NOMO-1 (cell line): ENCODE measurements around the gene MRGPRF.
A peak's percentile ranks its signal among the peaks of the same experiment; 100 is the strongest.

Experiments
- DNase-seq, 2 experiments: peaks; one replicate each; lab custom pipeline; 2025; ENCODE audit not compliant: unreplicated experiment in 2 of 2; lab: John Stamatoyannopoulos, UW

MRGPRF gene

DNA sequence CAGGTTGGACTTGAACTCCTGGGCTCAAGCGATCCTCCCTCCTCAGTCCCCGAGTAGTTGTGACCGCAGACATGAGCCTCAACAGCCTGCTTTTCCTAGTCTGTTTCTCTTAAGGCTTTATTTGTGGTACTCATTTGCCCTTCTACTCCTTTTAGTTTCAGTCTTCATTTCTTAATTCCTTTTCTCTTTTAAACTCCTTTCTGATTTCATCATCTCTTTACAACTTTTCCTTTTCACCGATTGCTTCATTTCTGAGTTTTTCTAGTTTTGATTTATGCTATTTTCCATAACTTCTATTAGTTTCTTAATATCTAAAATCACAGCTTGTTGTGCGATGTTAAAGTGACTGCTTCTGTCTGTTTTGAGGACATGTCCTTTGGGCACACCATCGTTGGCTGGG lies 17.3 kb upstream of the MRGPRF start:
- DNase-seq = peak in 1 of 2 experiments; percentile 66

DNA sequence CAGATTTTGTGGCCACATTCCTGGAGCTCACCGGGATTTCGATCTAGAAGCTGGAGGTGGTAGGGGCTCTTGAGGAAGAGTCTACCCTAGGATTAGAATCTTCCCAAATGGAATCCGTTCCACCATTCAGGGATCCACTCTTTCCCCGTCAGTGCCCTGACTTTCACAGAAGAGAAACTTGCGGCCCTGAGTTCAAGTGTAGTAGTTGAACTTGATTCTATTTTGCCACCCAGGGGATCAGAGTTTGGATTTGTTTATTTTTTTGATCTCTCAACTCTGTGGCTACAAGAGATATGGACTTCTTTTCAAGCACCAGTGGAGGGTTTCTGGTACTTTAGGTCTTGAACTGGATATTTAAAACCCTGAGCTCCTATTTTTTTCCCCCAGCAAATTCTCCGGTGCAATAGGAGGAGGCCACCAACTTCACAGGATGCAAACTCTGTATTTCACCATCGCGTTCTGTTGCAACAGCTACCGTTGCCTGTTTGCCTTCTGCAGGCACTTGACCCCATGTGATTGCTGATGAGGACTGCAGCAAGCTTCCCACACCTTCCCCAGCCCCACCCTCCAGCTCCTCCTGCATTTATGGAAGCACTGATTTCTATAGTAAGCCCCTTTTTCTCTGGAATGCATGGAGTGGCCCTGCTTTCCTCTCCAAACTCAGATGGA lies 14.8 kb upstream of the MRGPRF start:
- peak; percentile 65 to 70 for DNase-seq

DNA sequence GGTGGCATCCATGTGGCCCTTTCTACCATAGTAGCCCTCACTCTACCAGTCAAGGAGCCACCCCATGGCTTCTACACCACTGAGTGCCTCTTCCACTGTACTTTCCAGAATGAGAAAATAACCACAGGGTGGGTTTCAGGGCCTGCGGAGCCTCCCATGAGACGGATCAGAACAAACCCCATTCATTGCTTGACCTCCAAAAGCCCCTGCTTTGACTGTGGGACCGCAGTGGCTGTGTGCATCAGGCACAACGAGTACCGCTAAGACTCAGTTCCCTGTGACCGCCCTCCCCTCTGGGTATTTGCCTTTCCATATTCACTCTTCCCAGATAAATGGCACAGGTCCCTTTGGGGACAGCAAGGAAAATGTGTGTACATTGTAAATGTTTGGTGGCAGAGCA lies 11.5 kb upstream of the MRGPRF start:
- no peak for DNase-seq

DNA sequence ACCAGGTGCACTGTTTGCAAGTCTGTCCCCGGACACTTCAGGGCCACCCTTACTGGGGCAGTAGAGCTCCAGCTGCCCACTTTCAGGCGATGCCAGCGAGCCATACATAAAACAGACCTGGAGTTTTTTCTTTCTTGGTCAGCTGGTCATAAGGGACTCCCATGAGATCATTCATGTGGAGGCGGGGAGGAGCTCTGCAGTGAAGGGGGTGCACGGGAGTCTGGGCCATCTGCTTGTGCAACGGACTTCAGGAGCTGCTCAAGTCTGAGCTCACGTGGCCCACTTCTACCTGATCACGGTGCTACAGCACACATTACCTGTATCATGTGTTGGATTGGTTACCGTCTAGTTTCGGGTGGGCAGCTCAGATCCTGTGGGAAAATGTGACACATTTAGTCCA lies 9.2 kb upstream of the MRGPRF start:
- no peak for DNase-seq

DNA sequence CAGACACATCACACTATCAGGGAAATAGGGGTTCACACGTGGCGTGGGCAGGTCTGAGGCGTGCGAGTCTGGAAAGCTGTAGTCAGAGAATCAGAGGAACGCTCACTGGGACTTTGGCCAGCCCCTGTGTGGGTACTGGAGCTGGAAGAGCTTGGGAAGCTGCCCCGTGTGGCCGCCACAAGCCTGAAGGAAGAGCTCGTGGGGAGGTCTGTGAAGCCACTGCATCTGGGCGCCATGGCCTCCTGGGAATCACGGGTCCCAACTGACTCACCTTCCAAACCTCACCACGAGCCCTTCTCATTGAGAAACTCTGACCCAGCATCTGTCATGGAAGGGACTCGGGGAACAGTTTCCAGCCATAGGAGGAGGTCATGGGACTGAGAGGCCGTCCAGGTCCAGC lies 5.9 kb upstream of the MRGPRF start:
- DNase-seq = no peak

DNA sequence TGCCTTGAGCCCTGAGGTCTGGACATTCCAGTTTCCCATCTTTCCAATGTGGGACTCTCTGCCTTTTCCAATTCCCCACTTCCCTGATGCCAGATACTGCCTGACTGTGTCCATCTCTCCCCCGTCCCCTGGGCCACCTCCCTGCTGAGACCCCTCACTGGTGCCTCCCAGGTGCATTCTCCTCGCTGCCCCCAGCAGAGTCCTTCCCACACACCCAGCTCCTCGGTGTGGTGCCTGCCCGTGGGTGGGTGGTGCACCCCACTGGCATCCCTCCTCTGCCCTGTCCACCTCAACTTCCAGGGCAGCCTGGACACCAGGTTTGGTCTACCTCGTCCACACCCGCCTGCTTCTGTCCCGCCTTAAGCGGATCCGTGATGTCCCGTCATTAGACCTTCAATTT lies 4.9 kb upstream of the MRGPRF start:
- DNase-seq = no peak

DNA sequence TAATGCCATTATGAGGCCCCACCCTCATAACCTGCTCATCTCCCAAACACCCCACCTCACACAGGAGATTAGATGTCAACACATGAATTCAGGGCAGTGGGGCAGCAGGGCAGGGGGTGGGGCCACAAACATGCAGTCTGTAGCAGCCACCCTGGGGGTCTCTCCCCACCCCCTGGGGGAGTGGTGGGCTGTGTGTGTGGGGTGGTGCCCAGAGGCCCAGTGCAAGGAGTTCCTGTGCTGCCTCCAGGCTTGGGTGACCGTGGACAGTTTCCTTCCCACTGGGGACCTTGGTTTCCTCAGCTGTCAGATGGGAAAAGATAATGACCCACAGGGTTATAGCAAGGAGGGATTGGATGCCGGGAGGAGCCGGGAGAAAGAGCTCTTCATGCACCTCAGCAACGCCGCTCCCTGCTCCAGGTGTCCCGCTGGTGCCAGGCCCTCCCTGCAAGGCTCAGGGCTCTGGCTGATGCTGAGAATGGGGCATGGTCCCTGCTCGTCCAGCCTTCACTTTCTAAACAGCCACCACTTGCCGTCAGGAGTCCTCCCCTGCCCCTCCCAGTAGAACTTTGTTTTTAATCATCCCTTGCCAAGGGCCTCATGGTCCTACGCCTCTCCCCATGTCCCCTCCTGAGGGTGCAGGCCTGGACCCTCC lies 2.0 kb upstream of the MRGPRF start:
- DNase-seq = no peak

DNA sequence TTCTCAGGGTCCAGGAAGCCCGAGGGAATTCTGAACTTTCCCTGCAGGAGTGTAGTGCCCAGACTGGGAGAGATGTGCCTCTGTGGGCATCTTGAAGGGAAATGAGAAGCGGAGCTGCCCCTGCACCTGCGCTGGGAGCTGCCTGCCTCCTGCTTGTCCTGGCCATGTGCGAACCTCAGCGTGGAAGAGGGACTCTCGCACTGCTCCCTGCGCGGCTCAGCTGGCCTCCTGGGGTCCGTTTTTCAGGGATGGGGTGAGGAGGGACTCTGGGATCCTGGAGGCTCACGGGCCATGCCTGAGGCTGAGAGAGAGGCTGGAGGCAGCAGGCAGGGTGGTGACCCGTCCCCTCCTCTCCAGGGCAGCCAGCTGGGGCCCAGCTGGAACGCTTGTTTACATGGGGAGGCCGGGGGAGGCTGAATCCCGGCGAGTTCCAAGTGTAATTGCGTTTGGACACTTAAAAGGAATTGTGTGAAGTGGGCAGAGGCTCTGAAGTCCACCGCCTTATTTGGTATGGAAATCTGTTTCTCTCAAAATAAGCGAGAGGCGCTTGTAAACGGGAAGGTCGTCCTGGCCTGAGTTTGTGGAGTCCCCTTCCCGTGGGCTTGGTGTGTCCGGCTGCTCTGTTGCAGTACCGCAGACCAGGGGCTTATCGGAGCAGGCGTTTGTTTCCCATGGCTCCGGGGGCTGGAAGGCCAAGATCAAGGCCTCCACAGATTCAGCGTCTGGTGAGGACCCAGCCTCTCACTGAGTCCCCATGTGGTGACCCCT lies 1.2 kb upstream of the MRGPRF start:
- no peak for DNase-seq

DNA sequence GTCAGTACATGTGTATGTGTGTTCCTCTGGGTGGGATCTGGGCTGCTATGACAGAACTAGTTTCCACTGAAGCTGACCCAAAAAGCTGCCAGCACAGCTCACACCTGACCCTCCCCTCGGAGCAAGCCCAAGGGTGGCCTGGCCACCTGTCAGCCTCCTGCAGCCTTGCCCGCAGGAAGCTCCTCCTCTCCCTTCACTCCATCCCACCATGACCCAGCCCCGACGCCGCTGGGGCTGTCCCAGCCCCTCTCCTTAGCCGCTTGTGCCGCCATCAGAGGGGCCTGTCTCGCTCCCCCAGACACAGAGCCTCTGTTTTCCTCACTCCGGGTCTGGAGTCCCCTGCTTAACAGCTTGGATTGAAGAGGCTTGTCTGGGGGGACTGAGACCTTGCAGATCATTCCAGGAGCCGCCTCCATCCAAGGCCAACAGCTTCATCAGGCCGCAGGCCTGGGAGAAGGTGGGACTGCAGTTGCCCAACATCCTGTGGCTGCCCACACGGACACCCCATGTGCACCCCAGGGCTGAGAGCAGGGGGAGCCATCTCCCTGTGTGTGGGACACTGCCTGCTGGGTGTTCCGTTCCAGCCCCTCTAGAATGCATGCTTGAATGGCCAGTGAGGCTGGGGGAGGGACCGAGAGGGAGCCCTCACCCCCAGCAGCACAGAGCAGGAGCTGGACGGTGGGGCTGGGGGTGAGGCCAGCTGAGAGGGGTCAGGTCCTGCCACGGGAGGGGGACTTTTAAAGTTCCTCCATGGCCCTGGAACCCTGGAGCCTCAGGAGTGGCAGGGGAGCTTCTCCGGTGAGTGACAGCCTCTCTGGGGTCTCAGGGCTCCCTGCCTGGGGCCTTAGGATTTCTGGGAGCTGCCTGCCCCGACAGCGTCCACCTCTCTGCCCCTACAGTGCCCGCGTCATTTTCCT lies 696 bp downstream of the MRGPRF start:
- DNase-seq = no peak

DNA sequence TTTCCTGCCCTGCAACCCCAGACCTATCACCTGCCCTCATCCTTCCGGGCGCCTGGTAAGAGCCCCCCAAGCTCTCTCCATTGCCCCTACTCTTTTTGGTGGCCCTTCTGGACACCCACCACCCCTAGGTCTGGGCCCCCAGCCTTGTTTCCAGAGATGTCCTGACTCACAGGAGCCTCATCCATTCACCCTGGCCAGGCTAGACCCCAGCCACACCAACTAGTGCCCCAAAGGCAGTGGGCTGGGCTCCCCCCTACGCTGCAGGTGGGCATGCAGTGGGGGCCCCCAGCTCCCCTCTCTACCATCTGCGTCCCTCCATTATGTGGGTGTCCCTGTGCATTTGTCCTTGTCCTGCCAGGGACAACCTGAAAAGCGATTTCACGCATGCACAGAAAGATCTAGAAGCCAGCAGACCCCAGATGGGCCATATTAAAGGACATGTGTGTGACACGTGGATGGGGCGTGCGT lies 1.4 kb downstream of the MRGPRF start:
- DNase-seq = no peak

DNA sequence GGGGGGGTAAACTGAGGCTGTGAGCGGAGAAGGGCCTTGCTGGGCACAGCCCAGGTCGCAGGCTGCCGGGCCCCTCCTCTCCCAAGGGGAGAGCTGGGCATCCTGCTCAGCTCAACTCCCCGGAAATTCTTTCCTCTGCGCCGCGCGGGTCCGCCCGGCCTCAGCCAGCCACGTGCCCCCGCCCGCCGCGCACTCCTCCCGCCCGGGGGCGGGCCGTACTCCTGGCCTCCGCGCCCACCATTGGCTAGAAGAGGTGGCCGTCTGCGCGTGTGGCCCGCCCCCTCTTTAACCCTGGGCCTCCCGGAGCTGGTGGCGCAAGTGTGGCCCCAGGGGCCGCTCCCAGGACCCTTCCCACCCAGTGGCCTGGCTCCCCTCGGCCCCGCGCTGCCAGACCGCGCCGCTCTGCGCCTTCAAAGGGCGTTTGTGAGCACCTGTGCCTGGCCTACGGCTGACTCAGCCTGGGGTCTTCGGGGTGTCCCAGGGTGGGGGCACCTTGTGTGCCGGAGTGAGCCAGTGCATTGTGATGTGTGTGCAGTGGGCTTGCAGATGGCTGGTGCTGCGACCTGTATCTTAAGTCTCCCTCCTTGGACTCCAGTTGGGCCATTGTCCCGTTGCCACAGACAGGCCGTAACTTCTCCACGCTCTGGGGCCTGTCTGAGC lies 2.0 kb downstream of the MRGPRF start:
- peak; percentile 10 to 42 for DNase-seq

DNA sequence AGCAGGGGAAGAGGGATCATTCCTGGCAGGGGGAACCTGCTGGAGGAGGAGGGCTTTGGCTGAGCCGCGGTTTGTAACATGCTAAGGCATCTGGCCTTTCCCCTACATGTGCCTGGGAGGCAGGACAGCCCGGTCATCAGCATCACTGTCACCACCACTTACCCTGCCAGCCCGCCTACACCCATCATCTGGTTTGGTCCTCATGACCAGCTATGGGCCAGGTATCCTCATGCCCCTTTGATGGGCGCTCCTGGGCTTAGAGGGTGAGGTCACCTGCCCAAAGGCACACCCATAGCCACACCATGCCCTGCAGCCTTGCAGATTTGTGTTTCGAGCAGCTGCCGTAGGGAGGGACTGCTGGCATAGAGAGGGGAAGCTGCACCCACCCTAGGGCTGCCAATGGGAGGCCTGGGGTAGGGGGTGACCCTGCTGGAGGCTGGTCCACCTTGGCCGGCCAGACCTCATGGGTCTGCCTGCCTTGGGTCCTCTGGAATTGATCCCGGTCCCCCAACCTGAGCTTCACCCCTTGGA lies 2.6 kb downstream of the MRGPRF start:
- no peak for DNase-seq

DNA sequence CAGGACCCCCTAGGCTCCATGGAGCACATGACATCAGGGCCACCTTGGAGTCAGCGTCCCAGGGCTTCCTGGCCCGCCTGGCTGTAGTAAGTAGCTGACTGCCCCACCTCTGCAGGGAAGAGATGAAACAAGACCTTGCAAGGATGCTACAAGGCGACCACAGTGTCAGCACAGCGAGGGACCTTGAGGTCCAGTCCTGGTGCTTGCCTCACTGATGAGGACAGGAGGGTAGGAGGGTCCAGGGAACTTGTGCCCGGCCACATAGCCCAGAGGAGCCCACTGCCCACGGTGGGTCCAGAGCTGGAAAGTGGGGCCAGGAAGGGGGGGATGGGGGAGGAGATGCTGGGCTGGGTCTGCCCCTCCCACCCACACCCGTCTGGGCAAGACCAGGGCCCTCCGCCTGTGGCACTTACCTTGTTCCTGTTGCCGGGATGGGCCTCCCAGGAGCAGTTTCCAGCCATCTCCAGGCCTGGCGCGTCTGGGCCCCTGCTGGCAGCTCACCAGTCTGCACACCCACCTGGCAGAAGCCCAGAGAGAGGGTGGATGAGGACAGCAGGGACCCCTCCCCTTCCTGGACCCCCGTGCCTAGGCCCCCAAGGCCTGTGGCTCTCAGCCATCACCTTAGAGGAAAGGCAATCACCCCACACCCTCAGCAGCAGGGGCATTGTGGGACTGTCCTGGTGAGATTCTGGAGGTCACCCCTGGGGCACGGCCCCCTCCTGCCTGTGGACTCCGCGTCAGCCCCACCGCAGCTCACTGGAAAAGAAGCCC lies 3.4 kb downstream of the MRGPRF start:
- no peak for DNase-seq

DNA sequence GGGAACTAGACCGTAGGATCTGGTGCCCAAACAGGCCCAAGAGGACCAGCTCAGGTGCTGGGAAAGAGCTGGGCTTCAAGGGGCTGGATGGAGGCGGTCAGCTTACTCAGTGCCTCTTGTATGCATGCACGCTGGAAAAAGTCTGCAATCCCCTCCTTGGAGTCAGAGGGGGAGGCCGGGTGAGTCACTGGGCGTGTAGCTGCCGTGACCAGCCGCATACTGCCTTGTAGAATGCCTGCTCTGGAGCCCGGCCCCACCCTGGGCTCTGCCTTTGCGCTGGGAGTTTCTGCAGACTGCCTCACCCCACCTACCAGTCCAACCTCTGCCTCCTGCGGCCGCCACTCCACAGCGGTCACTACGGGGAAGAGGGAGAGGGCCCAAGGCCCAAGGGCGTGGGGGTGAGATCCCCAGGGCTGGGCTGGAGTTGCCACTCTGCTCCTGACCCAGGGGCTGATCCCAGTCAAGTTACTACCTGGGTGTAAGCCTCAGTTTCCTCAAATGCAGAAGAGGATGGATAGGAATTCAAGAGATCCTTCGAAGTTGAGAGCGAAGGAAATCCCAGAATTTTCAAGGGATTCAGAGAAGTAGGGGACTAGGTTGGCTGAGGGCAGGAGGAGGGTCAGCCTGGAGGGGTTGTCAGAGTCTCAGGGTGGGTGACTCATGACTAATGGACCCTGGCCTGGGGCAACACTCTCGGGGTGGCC lies 4.2 kb downstream of the MRGPRF start:
- peak in 1 of 2 experiments; percentile 14 for DNase-seq

DNA sequence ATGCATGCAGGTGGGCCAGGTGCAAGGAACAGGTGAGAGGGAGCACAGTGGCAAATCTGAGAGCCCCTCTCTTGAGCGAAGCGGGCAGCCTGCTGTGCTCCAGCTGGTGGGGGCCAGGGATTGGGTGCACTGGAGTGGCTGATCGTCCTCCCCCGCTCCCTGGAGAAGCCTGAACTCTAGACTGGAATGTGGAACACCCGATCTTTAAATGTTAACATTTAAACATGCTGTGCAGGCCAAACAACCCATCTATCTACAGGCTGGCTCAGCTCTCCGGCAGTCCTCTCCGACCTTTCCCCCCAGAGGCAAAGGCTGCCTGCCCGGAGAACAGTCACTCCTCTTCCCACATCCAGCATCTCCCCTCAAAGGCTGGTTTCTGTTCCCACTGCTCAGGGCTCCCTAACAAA lies 5.1 kb downstream of the MRGPRF start:
- no peak for DNase-seq

DNA sequence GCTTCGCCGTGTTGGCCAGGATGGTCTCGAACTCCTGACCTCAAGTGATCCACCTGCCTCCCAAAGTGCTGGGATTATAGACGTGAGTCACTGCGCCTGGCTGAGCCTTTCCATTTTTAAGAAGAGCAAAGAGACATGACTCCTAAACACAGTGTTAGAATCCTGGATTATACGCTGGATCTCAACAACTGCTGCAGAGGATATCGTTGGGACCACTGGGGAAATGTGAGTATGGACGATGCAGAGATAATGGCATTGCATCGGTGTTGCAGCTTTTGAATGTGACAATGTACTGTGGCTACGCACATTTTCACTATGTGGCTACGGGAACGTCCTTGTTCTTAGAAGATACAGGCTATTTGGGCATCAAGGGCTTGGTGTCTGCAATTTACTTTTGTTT lies 6.2 kb downstream of the MRGPRF start:
- no peak for DNase-seq

DNA sequence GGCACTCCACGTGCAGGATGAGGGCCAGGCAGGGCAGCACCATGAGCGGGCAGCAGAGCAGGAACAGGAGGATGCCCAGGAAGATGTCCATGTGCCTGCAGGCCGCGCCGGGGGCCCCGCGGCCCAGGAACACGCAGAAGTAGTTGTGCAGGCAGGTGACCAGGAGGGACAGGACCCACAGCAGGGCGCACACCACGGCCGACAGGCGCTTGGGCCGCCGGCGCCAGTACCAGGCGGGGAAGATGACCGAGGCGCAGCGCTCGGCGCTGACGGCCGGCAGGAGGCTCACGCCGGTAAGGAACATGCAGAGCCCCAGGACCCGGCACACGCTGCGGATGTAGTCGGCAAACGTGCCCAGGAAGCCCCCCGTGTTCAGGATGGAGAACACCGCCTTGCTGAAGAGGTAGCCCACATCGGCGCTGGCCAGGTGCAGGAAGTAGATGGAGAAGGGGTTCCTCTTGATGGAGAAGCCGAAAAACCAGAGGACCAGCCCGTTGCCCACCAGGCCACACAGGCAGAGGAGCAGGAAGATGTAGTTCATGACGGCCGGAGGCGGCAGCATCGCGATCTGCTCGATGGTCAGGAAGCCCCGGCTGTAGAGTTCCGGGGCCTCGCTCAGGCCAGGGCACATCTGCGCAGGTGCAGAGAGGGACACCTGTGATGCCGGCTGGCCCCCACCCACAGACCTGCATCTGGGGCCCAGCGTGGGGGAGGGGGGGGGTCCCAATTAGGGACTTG lies 7.2 kb downstream of the MRGPRF start:
- DNase-seq = no peak

DNA sequence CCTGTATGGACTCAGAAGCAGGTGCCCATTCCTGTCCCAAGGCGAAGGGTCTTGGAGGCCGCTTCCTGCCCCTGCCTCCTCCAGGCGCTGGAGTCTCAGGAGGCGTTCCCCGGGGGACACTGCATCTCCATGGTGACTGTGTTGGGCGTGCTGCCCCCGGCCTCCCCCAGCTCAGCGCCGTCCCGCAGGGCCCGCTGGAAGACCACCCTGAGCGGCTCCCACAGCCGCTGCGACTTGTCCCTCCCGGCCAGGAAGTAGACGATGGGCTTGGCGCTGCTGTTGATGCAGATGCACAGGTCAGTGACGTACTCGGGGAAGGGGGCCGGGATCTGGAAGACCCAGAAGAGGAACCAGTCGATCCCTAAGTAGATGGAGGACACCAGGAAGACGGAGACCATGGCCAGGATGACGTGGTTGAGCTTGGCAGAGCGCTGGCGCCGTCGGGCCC lies 7.8 kb downstream of the MRGPRF start:
- DNase-seq = no peak
